GM19025 (cell line): ENCODE results near the gene KCNH2.
"Not testable (repeated sequence)": the region's sequence is repeated elsewhere in the genome, so short reads cannot be mapped to it uniquely, and the experiment has no call there.

ENCODE experiments used
- ATAC-seq: cut with Tn5 transposase; IDR thresholded peaks from one replicate; pipeline ENCODE4 v1.9.1; 2021; ENCODE audit warnings: mild to moderate bottlenecking, low read depth, moderate library complexity; ENCODE audit not compliant: unreplicated experiment

Gene KCNH2, protein sequence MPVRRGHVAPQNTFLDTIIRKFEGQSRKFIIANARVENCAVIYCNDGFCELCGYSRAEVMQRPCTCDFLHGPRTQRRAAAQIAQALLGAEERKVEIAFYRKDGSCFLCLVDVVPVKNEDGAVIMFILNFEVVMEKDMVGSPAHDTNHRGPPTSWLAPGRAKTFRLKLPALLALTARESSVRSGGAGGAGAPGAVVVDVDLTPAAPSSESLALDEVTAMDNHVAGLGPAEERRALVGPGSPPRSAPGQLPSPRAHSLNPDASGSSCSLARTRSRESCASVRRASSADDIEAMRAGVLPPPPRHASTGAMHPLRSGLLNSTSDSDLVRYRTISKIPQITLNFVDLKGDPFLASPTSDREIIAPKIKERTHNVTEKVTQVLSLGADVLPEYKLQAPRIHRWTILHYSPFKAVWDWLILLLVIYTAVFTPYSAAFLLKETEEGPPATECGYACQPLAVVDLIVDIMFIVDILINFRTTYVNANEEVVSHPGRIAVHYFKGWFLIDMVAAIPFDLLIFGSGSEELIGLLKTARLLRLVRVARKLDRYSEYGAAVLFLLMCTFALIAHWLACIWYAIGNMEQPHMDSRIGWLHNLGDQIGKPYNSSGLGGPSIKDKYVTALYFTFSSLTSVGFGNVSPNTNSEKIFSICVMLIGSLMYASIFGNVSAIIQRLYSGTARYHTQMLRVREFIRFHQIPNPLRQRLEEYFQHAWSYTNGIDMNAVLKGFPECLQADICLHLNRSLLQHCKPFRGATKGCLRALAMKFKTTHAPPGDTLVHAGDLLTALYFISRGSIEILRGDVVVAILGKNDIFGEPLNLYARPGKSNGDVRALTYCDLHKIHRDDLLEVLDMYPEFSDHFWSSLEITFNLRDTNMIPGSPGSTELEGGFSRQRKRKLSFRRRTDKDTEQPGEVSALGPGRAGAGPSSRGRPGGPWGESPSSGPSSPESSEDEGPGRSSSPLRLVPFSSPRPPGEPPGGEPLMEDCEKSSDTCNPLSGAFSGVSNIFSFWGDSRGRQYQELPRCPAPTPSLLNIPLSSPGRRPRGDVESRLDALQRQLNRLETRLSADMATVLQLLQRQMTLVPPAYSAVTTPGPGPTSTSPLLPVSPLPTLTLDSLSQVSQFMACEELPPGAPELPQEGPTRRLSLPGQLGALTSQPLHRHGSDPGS

DNA sequence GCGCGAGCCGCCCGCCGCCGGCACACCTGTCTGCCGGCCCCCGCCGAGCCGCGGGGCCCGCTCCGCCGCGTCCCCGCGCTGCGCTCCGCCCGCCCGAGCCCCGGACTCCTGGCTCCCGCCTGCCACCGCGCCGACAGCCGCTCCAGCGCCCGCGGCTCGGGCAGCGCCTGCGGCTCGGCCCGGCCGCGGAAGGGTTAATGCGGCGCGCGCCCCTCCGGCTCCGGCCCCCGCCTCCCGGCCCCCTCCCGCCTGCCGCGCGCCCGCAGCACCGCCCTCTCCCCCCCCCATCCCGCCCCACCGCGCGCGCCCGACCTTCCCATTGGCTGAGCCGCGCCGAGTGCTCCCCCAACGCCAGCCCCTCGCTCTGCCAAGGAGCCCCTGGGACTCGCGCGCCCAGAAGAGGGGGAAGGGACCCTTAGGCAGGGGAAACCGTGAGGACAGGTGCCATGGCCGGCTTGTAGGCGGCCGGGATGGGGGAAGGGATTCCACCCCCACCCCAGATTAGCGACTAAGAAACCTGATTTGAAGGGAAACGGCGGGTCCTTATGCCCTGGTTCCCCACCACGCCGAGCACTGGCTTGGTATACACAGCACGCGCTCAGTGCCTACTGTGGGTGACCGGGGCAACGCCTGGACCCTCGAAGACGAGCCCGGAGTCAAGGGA, at the start of gene KCNH2:
Gene KCNH2, minus strand, starts transcription at position 196 of the 664 bp plus-strand sequence. CDS start 408 bp downstream, outside the sequence.
- no peak for ATAC-seq

DNA sequence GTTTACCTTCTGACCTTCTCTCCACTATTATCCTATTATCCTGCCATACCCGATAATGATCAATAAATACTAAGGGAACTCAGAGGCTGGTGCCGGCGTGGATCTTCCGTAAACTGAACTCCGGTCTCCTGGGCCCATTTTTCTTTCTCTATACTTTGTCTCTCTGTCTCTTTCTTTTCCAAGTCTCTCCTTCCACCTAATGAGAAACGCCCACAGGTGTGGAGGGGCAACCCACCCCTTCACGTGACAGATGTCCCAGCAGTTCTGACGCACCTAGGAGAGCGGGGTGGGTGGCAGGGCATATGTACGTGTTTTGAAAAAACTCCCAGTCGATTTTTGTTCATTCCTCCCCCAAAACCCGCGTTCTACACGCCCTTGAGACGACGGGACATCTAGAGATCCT, 49.6 kb upstream of the KCNH2 start:
- ATAC-seq: not testable (repeated sequence)

DNA sequence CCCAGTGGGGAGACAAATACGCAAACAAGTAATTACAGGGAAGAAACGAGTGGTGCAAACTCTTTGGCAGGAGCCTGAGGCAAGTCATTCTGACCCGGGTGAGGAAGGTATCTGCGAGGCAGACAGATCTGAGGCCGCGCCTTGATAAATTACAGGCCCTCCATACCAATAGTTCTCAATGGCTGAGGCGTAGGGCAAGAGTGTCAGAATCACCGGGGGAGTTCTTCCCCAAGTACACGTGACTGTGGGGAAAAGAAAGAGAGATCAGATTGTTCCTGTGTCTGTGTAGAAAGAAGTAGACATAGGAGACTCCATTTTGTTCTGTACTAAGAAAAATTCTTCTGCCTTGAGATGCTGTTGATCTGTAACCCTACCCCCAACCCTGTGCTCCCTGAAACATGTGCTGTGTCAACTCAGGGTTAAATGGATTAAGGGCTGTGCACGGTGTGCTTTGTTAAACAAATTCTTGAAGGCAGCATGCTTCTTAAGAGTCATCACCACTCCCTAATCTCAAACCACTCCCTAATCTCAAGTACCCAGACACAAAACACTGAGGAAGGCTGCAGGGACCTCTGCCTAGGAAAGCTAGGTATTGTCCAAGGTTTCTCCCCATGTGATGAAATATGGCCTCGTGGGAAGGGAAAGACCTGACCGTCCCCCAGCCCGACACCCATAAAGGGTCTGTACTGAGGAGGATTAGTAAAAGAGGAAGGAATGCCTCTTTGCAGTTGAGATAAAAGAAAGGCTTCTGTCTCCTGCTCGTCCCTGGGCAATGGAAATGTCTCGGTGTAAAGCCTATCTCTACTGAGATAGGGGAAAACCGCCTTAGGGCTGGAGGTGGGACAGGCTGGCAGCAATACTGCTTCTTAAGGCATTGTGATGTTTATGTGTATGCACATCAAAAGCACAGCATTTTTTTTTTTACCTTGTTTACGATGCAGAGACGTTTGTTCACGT, 48.9 kb upstream of the KCNH2 start:
- not testable (repeated sequence) for ATAC-seq

DNA sequence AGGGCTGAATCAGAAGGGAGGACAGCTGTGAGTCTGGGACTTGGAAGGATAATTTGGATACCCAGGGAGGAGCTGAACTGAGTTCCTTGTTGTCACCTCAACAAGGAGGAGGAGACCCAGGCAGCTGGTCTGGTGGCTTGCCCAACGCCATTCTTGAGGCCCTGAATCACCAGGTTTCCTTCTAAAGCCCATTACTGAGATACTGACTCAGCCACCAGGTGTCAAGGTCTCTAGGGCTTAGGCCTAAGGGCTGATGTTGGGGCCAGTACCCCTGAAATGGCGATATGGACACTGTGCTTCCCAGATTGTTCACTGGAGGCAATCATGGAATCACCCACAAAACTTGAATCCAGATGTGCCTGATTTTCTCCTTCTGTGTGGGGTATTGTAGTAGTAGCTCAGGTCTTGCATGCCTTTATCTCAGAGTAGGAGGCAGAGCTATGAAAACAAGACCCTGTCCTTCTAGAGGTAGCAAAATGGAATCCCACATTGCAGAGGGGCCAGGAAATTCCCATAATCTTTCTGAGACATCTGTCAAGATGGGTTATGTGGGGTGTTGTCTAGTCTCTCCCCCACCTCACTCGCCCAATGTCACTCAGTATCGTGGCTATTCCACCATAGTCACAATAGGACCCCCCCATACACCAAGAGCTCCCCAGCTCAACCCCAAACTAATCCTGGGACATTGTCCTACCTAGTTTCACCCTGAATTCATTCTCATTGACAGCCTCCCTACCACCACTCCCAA, 48.0 kb upstream of the KCNH2 start:
- no peak for ATAC-seq

DNA sequence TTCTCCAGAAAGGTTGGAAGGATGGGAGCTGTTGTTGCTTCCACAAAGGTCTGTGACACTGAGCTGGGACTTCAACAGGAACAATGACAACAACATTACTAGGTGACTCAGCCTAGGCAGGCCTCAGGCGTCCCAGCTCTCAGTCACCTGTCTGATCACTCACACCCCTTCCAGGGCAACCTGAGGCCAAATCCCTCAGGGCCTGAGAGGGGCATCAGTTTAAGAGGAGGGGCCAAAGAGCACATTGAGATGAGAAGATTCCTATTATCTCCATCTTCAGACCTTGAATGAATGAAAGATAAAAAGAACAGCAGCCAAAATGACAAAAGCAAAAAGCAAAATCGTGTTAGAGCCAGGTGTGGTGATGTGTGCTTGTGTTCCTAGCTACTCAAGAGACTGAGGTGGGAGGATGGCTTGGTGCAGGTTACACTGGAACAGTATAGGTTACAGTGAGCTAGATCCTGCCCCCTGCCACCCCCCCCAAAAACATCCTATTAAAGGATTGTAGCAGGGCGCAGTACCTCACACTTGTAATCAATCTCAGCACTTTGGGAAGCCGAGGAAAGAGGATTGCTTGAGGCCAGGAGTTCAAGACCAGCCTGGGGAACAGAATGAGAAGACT, 46.4 kb upstream of the KCNH2 start, which contains the start of gene ATG9B:
Gene ATG9B, minus strand, starts transcription at position 60 of the 622 bp plus-strand sequence. CDS start 71 bp downstream, outside the sequence.
- no peak for ATAC-seq

DNA sequence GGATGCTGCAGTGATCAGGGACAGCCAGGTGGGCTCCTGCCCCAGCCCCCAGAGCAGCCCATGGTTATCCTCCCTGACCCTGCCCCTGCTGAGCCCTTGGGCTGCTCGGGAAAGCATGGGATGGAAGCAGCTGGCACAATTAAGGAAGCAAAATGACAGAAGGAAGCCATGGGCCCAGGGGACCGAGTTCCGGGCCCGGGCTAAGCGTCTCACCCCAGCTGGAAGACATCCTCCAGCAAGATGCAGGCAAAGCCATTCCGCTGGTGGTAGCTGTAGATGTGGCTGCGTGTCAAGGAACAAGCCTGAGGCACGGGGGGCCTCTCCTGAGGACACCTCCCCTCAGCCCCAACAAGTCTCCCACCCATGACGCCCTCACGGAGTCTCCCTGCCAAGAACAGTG, 45.1 kb upstream of the KCNH2 start:
- ATAC-seq: no peak

DNA sequence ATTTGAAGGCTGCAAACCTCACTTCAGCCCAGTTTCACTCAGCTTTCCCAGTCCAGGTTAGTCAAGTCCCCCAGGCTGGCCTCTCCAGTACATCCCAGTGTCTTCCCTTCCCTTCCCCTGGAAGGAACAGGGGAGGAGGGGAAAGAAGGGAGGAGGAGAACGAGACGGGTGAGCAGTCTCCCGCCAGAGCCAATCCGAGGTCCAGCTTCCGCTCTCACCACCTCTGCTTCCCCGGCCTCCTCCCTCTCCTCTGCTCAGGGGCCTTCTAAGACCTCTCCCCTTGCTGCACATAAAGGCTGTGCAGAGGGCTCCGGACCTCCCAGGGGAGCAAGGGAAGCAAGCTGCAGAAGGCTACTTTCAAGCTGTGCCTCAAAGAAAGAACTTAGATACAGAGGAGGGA, 42.1 kb upstream of the KCNH2 start:
- no peak for ATAC-seq

DNA sequence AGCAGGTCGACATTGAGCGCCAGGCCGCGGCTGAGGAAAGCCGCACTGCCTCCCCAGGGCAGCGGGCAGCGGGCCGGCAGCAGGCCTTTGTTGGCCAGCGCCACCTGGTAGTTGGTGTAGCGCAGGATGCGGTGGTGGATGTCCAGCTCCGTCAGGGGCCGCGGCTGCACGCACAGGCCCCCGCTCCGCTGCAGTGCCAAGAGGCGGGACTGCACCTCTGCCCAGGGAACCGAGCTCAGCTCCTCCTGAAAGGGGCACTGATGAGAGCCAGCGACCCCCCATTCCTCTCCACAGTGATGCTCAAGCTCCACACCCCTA, 41.0 kb upstream of the KCNH2 start:
- ATAC-seq: no peak

DNA sequence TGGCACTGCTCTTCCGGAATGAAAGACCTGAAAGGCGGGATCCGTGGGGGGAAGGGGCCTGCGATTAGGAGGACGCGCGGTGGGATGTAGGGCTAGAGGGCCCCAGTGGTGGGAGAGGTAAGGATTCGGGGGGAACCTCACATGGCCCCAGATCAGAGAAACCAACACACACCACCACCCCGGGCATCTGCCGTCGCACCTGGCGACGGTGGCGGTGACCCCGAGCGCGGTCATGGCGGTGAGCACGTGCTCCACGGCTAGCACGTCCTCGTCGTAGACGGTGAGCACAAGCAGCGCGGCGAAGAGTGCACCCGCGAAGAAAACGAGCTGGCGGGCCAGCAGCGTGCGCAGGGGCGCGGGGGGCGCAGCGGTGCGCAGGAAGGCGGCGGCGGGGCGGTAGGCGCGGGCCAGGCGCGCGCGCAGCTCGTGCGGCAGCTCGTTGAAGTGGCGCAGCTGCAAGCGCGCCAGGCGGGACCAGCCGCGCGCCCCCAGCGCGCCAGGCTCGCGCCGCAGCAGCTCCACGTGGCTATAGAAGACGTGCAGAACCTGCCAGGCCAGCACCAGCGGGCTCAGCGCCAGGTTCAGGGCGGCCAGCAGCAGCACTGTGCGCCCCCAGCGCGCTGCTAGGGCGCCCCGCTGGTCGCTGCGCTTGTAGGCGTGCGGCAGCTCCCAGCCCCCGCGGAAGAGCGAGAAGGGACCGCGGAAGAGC, 40.5 kb upstream of the KCNH2 start:
- no peak for ATAC-seq

DNA sequence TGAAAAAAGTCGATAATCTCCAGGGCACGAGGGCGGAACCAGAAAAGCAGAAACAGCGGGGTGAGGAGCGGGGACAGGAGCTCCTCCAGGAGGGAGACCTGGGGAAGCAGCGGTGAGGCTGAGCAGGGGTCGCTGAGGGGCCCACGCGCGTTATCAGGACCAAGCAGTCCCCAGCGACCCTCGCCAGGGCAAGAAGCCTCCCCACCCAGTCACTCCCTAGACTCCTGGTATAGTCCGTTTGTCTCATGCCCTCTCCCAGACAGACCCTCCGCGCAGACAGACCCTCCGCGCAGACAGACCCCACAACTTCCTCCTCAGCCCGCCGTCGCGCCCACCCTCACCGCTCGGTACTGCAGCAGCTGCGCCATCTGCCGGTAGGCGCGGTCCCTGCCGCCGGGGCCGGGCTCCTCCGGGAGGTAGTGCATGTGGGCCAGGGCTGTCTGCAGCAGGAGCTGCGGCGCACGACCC, 39.9 kb upstream of the KCNH2 start:
- ATAC-seq: no peak

DNA sequence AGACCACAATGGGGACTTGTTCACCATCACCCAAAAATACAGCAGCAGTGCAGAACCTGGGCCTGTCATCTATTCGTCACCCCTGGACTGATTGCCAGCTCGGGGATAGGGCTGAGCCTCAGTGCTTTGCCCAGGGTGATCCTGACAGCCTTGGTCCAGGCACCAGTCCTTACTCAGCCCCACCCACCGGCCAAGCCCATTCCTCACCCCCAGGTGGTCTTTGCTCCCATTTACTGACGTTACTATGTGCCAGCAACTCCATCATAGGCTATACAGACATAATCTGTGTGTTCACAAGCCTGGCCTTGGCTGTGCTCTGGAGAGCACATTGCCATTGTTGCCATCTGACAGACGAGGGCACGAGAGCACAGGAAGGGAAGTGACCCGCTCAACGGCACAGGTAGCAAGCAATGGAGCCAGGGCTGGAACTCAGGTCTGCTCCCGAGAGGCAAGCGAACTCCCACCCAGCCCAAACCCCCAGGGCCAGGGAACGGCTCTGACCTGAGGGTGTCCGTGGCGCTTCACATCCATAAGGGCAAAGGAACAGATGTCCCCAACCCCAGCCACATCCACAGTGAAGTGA, 39.3 kb upstream of the KCNH2 start:
- no peak for ATAC-seq

DNA sequence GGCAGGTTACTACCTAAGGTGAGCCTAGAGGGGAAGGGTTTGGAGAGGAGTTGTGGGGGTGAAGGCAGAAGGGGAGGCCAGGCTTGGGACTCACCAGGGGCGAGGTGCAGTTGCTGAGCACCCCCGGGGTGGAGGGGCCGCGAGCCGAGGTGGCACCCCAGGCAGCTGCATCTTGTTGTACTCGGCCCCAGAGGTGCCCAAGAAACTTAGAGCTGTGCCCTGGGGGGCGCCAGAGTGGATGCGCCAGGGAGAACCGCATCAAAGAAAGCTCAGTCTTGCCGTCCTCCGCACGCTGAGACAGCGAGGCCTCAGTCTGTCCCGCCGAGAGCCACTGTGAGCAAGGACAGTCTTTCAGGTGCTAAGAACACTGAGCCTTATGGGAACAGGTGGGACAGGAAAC, 38.8 kb upstream of the KCNH2 start:
- no peak for ATAC-seq

DNA sequence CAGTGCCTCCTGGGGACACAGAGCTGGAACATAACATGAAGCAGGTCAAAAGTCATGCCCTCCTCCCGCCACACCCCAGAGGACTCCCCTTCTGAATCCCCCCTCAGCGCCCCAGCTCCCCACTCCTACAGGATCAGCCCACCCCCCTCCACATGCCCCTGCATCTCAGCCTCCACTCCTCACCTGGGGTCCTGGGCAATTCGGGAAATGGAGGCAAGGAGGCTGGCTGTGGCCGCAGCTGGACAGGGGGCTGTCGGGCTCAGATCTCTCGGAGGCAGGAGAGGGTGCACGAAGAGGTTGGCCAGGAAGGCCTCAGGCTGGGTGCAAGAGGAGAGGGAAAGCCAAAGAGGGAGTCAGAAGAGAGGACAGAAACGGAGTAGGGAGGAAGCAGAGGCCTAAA, 38.4 kb upstream of the KCNH2 start:
- no peak for ATAC-seq

DNA sequence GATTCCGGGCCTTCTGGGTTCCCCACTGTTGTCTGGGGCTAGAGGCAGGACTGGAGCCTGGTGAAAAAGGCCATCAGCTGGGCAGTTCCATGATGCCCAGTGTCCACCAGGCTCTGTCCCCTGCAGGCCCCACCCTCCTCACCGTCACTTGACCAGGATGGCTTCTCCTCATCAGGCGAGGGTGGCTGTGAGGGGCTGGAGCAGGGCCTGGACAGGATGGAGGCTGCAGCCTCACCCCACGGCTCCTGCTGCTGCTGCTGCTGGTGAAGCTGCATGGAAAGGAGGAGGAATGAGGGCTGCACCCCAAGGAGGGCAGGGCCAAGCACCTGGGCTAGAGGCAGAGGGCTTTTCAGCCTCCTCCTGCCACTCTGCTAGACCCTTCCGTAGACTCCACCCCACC, 37.8 kb upstream of the KCNH2 start:
- ATAC-seq: no peak

DNA sequence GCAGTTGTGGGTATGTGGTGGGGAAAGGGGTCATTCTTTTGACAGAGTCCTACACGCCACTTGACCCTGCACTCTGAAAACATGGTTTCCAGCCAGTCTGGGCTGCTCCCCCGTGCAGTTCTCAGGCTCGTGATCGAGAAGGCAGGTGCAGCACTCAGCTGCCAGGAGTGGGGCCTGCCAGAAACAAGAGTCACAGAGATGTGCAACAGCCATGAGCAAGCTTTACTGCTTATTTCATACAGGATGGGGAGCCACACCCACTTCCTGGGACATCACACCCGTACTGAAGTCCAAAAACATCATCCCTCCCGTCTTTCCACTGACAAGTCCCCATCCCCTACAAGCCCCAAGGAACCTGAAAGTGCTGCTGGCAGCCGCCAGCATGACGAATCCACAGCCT, 36.8 kb upstream of the KCNH2 start:
- no peak for ATAC-seq

DNA sequence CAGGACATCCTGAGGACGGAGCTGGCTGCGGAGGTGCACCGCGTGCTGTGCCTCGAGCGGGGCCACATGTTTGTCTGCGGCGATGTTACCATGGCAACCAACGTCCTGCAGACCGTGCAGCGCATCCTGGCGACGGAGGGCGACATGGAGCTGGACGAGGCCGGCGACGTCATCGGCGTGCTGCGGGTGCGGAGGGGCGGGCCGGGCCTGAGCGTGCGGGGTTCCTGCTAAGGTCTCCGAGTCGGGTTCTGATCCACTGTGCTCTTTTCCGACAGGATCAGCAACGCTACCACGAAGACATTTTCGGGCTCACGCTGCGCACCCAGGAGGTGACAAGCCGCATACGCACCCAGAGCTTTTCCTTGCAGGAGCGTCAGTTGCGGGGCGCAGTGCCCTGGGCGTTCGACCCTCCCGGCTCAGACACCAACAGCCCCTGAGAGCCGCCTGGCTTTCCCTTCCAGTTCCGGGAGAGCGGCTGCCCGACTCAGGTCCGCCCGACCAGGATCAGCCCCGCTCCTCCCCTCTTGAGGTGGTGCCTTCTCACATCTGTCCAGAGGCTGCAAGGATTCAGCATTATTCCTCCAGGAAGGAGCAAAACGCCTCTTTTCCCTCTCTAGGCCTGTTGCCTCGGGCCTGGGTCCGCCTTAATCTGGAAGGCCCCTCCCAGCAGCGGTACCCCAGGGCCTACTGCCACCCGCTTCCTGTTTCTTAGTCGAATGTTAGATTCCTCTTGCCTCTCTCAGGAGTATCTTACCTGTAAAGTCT, 35.8 kb upstream of the KCNH2 start:
- no peak for ATAC-seq

DNA sequence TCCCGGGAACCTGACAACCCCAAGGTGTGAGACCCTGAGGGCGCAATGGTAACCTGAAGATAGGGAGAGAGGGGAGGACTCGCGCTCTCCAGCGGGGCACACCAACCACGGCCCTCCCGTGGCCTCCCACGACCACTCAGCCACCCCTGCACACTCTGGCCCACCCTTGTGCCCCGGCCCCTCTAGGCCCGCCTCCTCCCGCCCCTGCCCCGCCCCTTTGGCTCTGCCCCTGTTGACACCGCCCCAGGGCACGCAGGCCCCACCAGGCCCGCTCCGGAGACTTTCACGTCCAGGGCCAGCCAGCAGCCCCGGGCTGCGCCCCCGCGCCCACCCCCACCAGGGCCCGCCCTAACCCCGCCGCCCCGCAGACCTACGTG, 35.2 kb upstream of the KCNH2 start:
- ATAC-seq: no peak
